Measurements from ENCODE around the gene MED16. TPM values are rescaled to one million over a fixed set of nuclear protein-coding genes. Genes with fewer than 3 reads are reported as not detected.

MED16 gene
- total and polyA plus RNA-seq, 2 of the 4 experiments (the other 2 are of a cell fraction), result 8.1 to 40.2 TPM

GRCh38 chr19:827314-827709 is 65.7 kb downstream of the MED16 start:
- no peak overlapping the region for H3K4me3 ChIP-seq (ENCODE audit: insufficient read depth, low read depth, low read length)
- H3K27ac ChIP-seq (ENCODE audit: insufficient read depth, low read length), result no peak overlapping the region
- ChIA-PET CTCF (no interaction called here), POLR2A (ENCODE audit: unreplicated experiment) (no interaction called here)
- H3K4me1 ChIP-seq (ENCODE audit: control insufficient read depth, insufficient read depth, low read length), result peaks cover 3% of the 10 kb centered on the region; the same call in 1 of the 2 replicates
- intact Hi-C loops (cut with micrococcal nuclease) (no loop called here), dilution Hi-C loops (cut with HindIII; ENCODE audit: low sequenced_read_pairs, unreplicated experiment) (no loop called here), in situ Hi-C loops (cut with MboI; ENCODE audit: low sequenced_read_pairs) (no loop called here)
- no TSS peak for BruUV-seq (replicated peaks)
- H3K14ac ChIP-seq (replicated peaks; ENCODE audit: low read depth, low read length), result no peak overlapping the region
- H2BK15ac ChIP-seq (ENCODE audit: low read depth, low read length), result no peak overlapping the region
- H3K9me1 ChIP-seq (ENCODE audit: insufficient read depth, low read length), result no peaks in the 10 kb centered on the region
- H3K9me3 ChIP-seq (ENCODE audit: control insufficient read depth, insufficient read depth, low read length), result no peaks in the 10 kb centered on the region
- no peak overlapping the region for H2AFZ ChIP-seq (replicated peaks; ENCODE audit: low read length, poor library complexity)
- H2BK120ac ChIP-seq (ENCODE audit: low read depth, low read length), result no peak overlapping the region
- H3K27me3 ChIP-seq (ENCODE audit: control insufficient read depth, insufficient read depth, low read length), result peaks cover 2% of the 10 kb centered on the region; the same call in 1 of the 2 replicates
- no peak overlapping the region for H2BK5ac ChIP-seq (ENCODE audit: low read depth, low read length, poor library complexity, severe bottlenecking)
- DNase-seq, result no peak
- H4K8ac ChIP-seq (ENCODE audit: low read depth in 2 of 2, low read length in 2 of 2), result no peak overlapping the region
- no peaks in the 10 kb centered on the region for H3K36me3 ChIP-seq (ENCODE audit: control insufficient read depth, insufficient read depth, low read length)
- H3K4ac ChIP-seq (ENCODE audit: low read depth, low read length), result no peak overlapping the region
- no peak overlapping the region for H3K9ac ChIP-seq (ENCODE audit: low read depth, low read length)
- H4K20me1 ChIP-seq (ENCODE audit: insufficient read depth, low read length), result no peaks in the 10 kb centered on the region
- H4K5ac ChIP-seq (ENCODE audit: low read depth, low read length), result no peak overlapping the region
- no peak overlapping the region for H2BK20ac ChIP-seq (ENCODE audit: low read depth, low read length)
- no peak overlapping the region for H2AK9ac ChIP-seq (replicated peaks; ENCODE audit: low read depth, low read length, poor library complexity)
- no peak overlapping the region for H2AK5ac ChIP-seq (ENCODE audit: low read depth, low read length)
- ATAC-seq (ENCODE audit: low read depth), result no peak
- H3K56ac ChIP-seq (ENCODE audit: extremely low read depth, insufficient read depth, low read length), result no peak overlapping the region
- H4K91ac ChIP-seq (ENCODE audit: insufficient read depth, low read depth, low read length), result no peak overlapping the region
- TF ChIP-seq NFE2L2 (IDR thresholded peaks at IDR 0.05; ENCODE audit: low read depth, low read length) (no peak), BHLHE40 (IDR thresholded peaks at IDR 0.05; ENCODE audit: low read depth, low read length) (no peak), ELK1 (IDR thresholded peaks at IDR 0.05; ENCODE audit: borderline replicate concordance, low read depth, low read length) (no peak), RFX5 (IDR thresholded peaks at IDR 0.05; ENCODE audit: low read depth, low read length) (no peak), CEBPB (IDR thresholded peaks at IDR 0.05; ENCODE audit: low read depth, low read length) (no peak), MAFK (IDR thresholded peaks at IDR 0.05; ENCODE audit: low read depth, low read length) (no peak), MAZ (IDR thresholded peaks at IDR 0.05; ENCODE audit: borderline replicate concordance, low read depth, low read length) (no peak), RAD21 (IDR thresholded peaks at IDR 0.05; ENCODE audit: low read length) (no peak), FOS (IDR thresholded peaks at IDR 0.05; ENCODE audit: low read depth, low read length) (no peak), SMC3 (IDR thresholded peaks at IDR 0.05; ENCODE audit: low read depth, low read length) (no peak), CTCF (conservative IDR thresholded peaks at IDR 0.05; ENCODE audit: low read depth, low read length) (no peak), RCOR1 (IDR thresholded peaks at IDR 0.05; ENCODE audit: insufficient replicate concordance, low read length) (no peak), USF2 (IDR thresholded peaks at IDR 0.05; ENCODE audit: low read depth, low read length) (no peak), CHD1 (IDR thresholded peaks at IDR 0.05; ENCODE audit: low read depth, low read length) (no peak), POLR2A (IDR thresholded peaks at IDR 0.05; ENCODE audit: low read depth, low read length) (no peak), MXI1 (IDR thresholded peaks at IDR 0.05; ENCODE audit: borderline replicate concordance, low read depth, low read length) (no peak)
- H3K23ac ChIP-seq (ENCODE audit: low read depth, low read length), result no peak overlapping the region
- no peak overlapping the region for H3K4me2 ChIP-seq (ENCODE audit: low read depth, low read length)
- WGBS, 2 experiments (ENCODE audit: extremely low coverage in 2 of 2, insufficient read length in 1 of 2), result no CpG with 5 or more reads among the region's 11 CpGs
- no peaks in the 10 kb centered on the region for H3K79me1 ChIP-seq (ENCODE audit: low read depth in 1 of 2, low read length in 2 of 2)
- H3K18ac ChIP-seq (ENCODE audit: low read depth, low read length), result no peak overlapping the region

Measured in IMR-90 (cell line).